GM19438 (cell line): ENCODE measurements around the gene NACC2.
"Not testable (repeated sequence)": the region's sequence is repeated elsewhere in the genome, so short reads cannot be mapped to it uniquely, and the experiment has no call there.

ENCODE experiments used
- ATAC-seq: cut with Tn5 transposase; IDR thresholded peaks from one replicate; pipeline ENCODE4 v1.9.1; 2021; ENCODE audit warnings: low read depth; ENCODE audit not compliant: unreplicated experiment

Gene NACC2

GRCh38 chr9:136048560-136049411 is 46.3 kb downstream of the NACC2 start:
- ATAC-seq: no peak

GRCh38 chr9:136047775-136048559 is 47.1 kb downstream of the NACC2 start:
- no peak for ATAC-seq

- no peak for ATAC-seq
Observed at GRCh38 chr9:136047076-136047774, 47.9 kb downstream of the NACC2 start.

- ATAC-seq: no peak
Observed at GRCh38 chr9:136046554-136046920, 48.6 kb downstream of the NACC2 start.

GRCh38 chr9:136045595-136046553 is 49.2 kb downstream of the NACC2 start:
- no peak for ATAC-seq

- no peak for ATAC-seq
Observed at GRCh38 chr9:136044971-136045594, 50.0 kb downstream of the NACC2 start.

GRCh38 chr9:136044207-136044970 is 50.7 kb downstream of the NACC2 start:
- ATAC-seq: no peak

- ATAC-seq: no peak
Observed at GRCh38 chr9:136043441-136043991, 51.6 kb downstream of the NACC2 start.

GRCh38 chr9:136042541-136042940 is 52.5 kb downstream of the NACC2 start:
- no peak for ATAC-seq

- not testable (repeated sequence) for ATAC-seq
Observed at GRCh38 chr9:136040848-136041247, 54.2 kb downstream of the NACC2 start.

- no peak for ATAC-seq
Observed at GRCh38 chr9:136039488-136039887, 55.6 kb downstream of the NACC2 start.

GRCh38 chr9:136036848-136037247 is 58.2 kb downstream of the NACC2 start:
- ATAC-seq: no peak

- ATAC-seq: no peak
Observed at GRCh38 chr9:136036050-136036449, 59.0 kb downstream of the NACC2 start.

- no peak for ATAC-seq
Observed at GRCh38 chr9:136031741-136032730, 63.1 kb downstream of the NACC2 start.

GRCh38 chr9:136031094-136031493 is 64.0 kb downstream of the NACC2 start:
- ATAC-seq: no peak

GRCh38 chr9:136029556-136029955 is 65.5 kb downstream of the NACC2 start:
- no peak for ATAC-seq

GRCh38 chr9:136028760-136029470 is 66.2 kb downstream of the NACC2 start:
- ATAC-seq: no peak
